OCI-LY7 (cell line): ENCODE data around the gene STX8. TPM values are rescaled to one million over a fixed set of nuclear protein-coding genes. Genes with fewer than 3 reads are reported as not detected.
"Not testable (repeated sequence)": the region's sequence is repeated elsewhere in the genome, so short reads cannot be mapped to it uniquely, and the experiment has no call there.

Experiments used
- BruUV-seq: library from RNA; stranded (reverse); fragments of 400-500 nt; replicated peaks from 2 replicates; lab custom pipeline; 2021; lab: Mats Ljungman, UMichigan
- CTCF ChIA-PET: fragments of 300-600 bp; sonication (Branson Sonifier 250); formaldehyde crosslinking; loops from one replicate; lab custom pipeline; 2022; ENCODE audit warnings: antibody characterized with exemption; ENCODE audit not compliant: unreplicated experiment; lab: Charles Lee
- POLR2A ChIA-PET: fragments of 300-600 bp; sonication (Branson Sonifier 250); formaldehyde crosslinking; loops from one replicate; lab custom pipeline; 2022; ENCODE audit warnings: antibody characterized with exemption; lab: Charles Lee
- DNase-seq: peaks from one replicate; pipeline ENCODE4 v3.0.0-alpha.2; 2015; ENCODE audit warnings: low spot score
- H2AFZ ChIP-seq: fragments of 200-600 bp; sonication (generic), shearing (Covaris generic); 2 replicates; pipeline ENCODE4 v1.6.1; 2014; ENCODE audit warnings: mild to moderate bottlenecking, antibody characterized with exemption, low read length, moderate library complexity
- H3K27ac ChIP-seq: fragments of 200-600 bp; sonication (generic); 2 replicates; pipeline ENCODE4 v1.5.1; 2014; ENCODE audit warnings: mixed run types, low read depth, mild to moderate bottlenecking, moderate library complexity, low read length, inconsistent platforms; ENCODE audit not compliant: poor library complexity, severe bottlenecking
- H3K36me3 ChIP-seq: fragments of 200-600 bp; sonication (generic); 2 replicates; pipeline ENCODE4 v1.6.1; 2014; ENCODE audit warnings: mild to moderate bottlenecking, antibody characterized with exemption, low read length, moderate library complexity, mixed read lengths; ENCODE audit not compliant: insufficient read depth
- H3K4me1 ChIP-seq: fragments of 200-600 bp; sonication (generic); 2 replicates; pipeline ENCODE4 v1.5.1; 2014; ENCODE audit warnings: mild to moderate bottlenecking, low read length; ENCODE audit not compliant: insufficient read depth, poor library complexity, severe bottlenecking
- H3K4me2 ChIP-seq: fragments of 200-600 bp; sonication (generic); 2 replicates; pipeline ENCODE4 v1.6.1; 2014; ENCODE audit warnings: mild to moderate bottlenecking, low read length
- H3K4me3 ChIP-seq: fragments of 200-600 bp; sonication (generic); 2 replicates; pipeline ENCODE4 v1.5.1; 2014; ENCODE audit warnings: mild to moderate bottlenecking, low read depth, low read length; ENCODE audit not compliant: poor library complexity, severe bottlenecking
- H3K79me2 ChIP-seq: fragments of 200-600 bp; sonication (generic); 2 replicates; pipeline ENCODE4 v1.6.1; 2016; ENCODE audit warnings: low read depth, mild to moderate bottlenecking, low read length, moderate library complexity, mixed read lengths; ENCODE audit not compliant: insufficient read depth
- H3K9me2 ChIP-seq: fragments of 200-600 bp; sonication (generic); 2 replicates; pipeline ENCODE4 v1.6.1; 2016; ENCODE audit warnings: mild to moderate bottlenecking, low read length, mixed read lengths; ENCODE audit not compliant: insufficient read depth
- H3K9me3 ChIP-seq: fragments of 200-600 bp; sonication (generic); 2 replicates; pipeline ENCODE4 v1.6.1; 2014; ENCODE audit warnings: mild to moderate bottlenecking, mixed run types, low read length, mixed read lengths
- H4K20me1 ChIP-seq: fragments of 200-600 bp; sonication (generic); 2 replicates; pipeline ENCODE4 v1.6.1; 2014; ENCODE audit warnings: mild to moderate bottlenecking, antibody characterized with exemption, low read length, moderate library complexity, mixed read lengths; ENCODE audit not compliant: insufficient read depth
- CTCF ChIP-seq: fragments of 200-600 bp; sonication (generic); conservative IDR thresholded peaks from 2 replicates; pipeline ENCODE4 v1.5.1; 2014; ENCODE audit warnings: mild to moderate bottlenecking, antibody characterized with exemption, low read length, moderate library complexity, mixed read lengths
- EZH2phosphoT487 ChIP-seq: fragments of 200-600 bp; sonication (generic); IDR thresholded peaks from 2 replicates; pipeline ENCODE4 v1.6.1; 2018; ENCODE audit warnings: low read depth, borderline replicate concordance, mild to moderate bottlenecking, mixed run types, antibody characterized with exemption, low read length, moderate library complexity, mixed read lengths
- intact Hi-C: fragments of 100-400 bp; cut with micrococcal nuclease; formaldehyde crosslinking; loops from one replicate; pipeline ENCODE4 v1.10.0; 2022; ENCODE audit not compliant: unreplicated experiment
- total RNA-seq, 2 experiments: library from RNA; depleted of rRNA in 1 of 2; stranded (reverse); fragments of >200 nt in 1 of 2; shearing (Covaris generic) in 1 of 2; gene quantifications; 2 replicates each; pipeline ENCODE4 v1.2.3, GENCODE V29; 2014 to 2022

The STX8 gene
- total RNA-seq, 2 experiments from 2014 or later, result 56.7 to 69.0 TPM

- Histone ChIP-seq H3K9me3 (no peaks in the 10 kb centered on the region), H2AFZ (no peak overlapping the region), H4K20me1 (no peaks in the 10 kb centered on the region), H3K4me3 (no peak overlapping the region), H3K79me2 (no peaks in the 10 kb centered on the region), H3K36me3 (no peaks in the 10 kb centered on the region), H3K27ac (no peak overlapping the region), H3K9me2 (no peaks in the 10 kb centered on the region), H3K4me2 (no peak overlapping the region), H3K4me1 (no peaks in the 10 kb centered on the region)
- no TSS peak for BruUV-seq
- CTCF ChIA-PET, result no interaction called here
- intact Hi-C loops, result no loop called here
- DNase-seq, result no peak
- POLR2A ChIA-PET, result interaction anchor here (0.6 to 1.0 kb wide), 3 partner anchors 10 to 251 kb away, joined by 3 to 6 read pairs (median 3); no protein-coding TSS in a partner anchor
- TF ChIP-seq EZH2phosphoT487 (no peak), CTCF (no peak)
These were observed 39.9 kb upstream of the STX8 start for GRCh38 chr17:9615486-9615885.

- no TSS peak for BruUV-seq
- no peaks in the 10 kb centered on the region for H3K4me1 ChIP-seq
- no peaks in the 10 kb centered on the region for H3K36me3 ChIP-seq
- H3K4me3 ChIP-seq, result no peak overlapping the region
- ChIA-PET CTCF (no interaction called here), POLR2A (no interaction called here)
- H3K9me3 ChIP-seq, result no peaks in the 10 kb centered on the region
- no peak overlapping the region for H2AFZ ChIP-seq
- H3K27ac ChIP-seq, result no peak overlapping the region
- TF ChIP-seq EZH2phosphoT487 (no peak), CTCF (no peak)
- DNase-seq, result no peak
- H3K79me2 ChIP-seq, result no peaks in the 10 kb centered on the region
- no peaks in the 10 kb centered on the region for H4K20me1 ChIP-seq
- H3K4me2 ChIP-seq, result no peak overlapping the region
- intact Hi-C loops, result no loop called here
- H3K9me2 ChIP-seq, result no peaks in the 10 kb centered on the region
These were observed 36.4 kb upstream of the STX8 start for GRCh38 chr17:9612006-9612405.

GRCh38 chr17:9611557-9611956 lies 35.9 kb upstream of the STX8 start:
- ChIA-PET CTCF (no interaction called here), POLR2A (no interaction called here)
- Histone ChIP-seq H4K20me1 (no peaks in the 10 kb centered on the region), H3K4me1 (no peaks in the 10 kb centered on the region), H3K36me3 (no peaks in the 10 kb centered on the region), H3K4me2 (no peak overlapping the region), H3K79me2 (no peaks in the 10 kb centered on the region), H2AFZ (no peak overlapping the region), H3K27ac (no peak overlapping the region), H3K4me3 (no peak overlapping the region), H3K9me3 (no peaks in the 10 kb centered on the region), H3K9me2 (no peaks in the 10 kb centered on the region)
- no TSS peak for BruUV-seq
- intact Hi-C loops, result no loop called here
- no peak for DNase-seq
- no peak for TF ChIP-seq CTCF
- TF ChIP-seq EZH2phosphoT487, result no peak

- H3K36me3 ChIP-seq, H3K4me2 ChIP-seq, CTCF ChIA-PET, H3K9me2 ChIP-seq, BruUV-seq, H2AFZ ChIP-seq, H3K27ac ChIP-seq, H4K20me1 ChIP-seq, POLR2A ChIA-PET, H3K4me1 ChIP-seq, DNase-seq, intact Hi-C loops, H3K4me3 ChIP-seq, H3K9me3 ChIP-seq, H3K79me2 ChIP-seq: not testable (repeated sequence)
These were observed 31.4 kb upstream of the STX8 start for GRCh38 chr17:9607058-9607457.
